Measurements from ENCODE around the gene MAP3K6.
A peak's percentile ranks its signal among the peaks of the same experiment; 100 is the strongest.

The MAP3K6 gene

DNA sequence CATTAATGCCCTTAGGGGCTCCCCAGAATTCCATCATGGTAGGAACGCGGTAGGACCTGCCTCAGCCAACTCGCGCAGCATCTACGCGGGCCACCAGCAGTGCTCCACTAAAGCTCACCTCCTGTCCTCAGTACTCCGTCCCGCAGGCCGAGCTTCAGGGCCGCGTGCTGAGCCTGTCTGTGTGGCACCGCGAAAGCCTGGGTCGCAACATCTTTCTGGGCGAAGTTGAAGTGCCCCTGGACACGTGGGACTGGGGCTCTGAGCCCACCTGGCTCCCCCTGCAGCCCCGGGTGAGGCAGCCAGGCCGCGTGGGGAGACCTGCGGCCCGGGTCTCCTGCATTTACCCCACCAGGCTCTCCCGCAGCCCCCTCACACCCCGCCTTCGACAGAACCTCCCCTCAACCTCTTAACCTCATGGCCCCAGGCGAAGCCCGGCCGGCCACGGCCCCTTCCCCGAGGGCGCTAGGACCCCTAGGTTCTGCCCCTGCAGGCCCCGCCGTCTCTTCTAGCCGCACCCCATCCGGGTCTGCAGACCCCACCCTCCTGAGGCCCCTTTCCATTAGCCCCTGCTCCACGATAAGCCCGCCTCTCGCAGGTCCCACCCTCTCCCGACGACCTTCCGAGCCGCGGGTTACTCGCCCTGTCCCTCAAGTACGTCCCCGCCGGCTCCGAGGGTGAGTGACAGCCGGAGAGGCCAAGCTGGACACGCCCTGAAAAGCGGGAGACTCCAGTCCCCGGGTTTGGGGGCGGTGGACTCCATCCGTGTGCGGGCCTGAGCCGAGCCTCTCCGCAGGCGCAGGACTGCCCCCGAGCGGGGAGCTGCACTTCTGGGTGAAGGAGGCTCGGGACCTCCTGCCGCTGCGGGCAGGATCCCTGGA lies 15.9 kb downstream of the MAP3K6 start:
- in situ Hi-C loops (cut with HindIII; ENCODE audit: low sequenced_read_pairs): no loop called here
- H3K4me3 ChIP-seq (ENCODE audit: low read depth, low read length): no peak overlapping the region
- no peak for TF ChIP-seq CTCF (IDR thresholded peaks at IDR 0.05; ENCODE audit: low read depth, low read length, missing control alignments)

GRCh38 chr1:27349784-27350662 lies 16.7 kb downstream of the MAP3K6 start:
- H3K4me3 ChIP-seq (ENCODE audit: low read depth, low read length): peak overlapping the region; percentile 34
- DNase-seq (ENCODE audit: low read depth): no peak
- in situ Hi-C loops (cut with HindIII; ENCODE audit: low sequenced_read_pairs): no loop called here
- TF ChIP-seq CTCF (IDR thresholded peaks at IDR 0.05; ENCODE audit: low read depth, low read length, missing control alignments): no peak

More for the DNA sequence above, 15.9 kb downstream of the MAP3K6 start:
- no peak for DNase-seq (ENCODE audit: low read depth)

DNA sequence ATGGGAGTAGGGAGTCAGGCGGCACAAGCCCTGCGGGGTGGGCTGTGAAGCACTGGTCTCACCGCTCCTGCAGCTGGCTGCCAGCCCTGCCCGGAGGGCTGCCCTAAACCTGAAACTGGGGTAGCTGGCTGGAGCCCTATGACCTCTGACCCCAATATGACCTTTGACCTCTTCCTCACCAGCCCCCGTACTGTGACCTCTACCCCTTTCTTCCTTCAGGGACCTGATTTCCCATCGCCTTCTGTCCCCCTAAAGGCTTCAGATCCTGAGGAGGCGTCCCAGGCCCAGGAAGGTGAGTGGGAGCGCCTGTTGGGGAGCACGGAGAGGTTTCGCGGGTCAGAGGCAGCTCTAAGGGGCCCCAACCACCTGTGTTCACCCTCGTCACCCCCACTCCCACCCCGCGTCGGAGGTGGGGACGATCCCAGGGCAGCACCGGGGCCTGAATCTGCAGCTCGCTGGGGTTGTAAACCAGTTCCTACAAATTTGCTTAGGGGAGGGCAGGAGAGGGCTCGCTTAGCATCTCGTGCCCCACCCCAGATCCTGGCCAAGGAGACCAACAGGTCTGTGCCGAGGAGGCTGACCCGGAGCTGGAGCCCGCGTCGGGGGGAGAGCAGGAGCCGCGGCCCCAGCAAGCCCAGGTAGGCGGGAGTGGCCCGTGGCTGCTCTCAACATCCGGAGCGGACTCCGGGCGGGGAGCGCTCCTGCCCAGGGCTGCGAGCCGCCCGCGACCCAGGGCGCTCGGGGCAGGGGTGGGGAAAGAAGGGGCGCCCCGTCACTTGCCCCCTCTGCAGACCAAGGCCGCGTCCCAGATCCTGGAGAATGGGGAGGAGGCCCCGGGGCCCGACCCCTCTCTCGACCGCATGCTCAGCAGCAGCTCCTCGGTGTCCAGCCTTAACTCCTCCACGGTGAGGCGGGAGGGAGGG lies 17.6 kb downstream of the MAP3K6 start:
- TF ChIP-seq CTCF (IDR thresholded peaks at IDR 0.05; ENCODE audit: low read depth, low read length, missing control alignments): no peak
- in situ Hi-C loops (cut with HindIII; ENCODE audit: low sequenced_read_pairs): no loop called here
- peak overlapping the region; percentile 34 for H3K4me3 ChIP-seq (ENCODE audit: low read depth, low read length)
- DNase-seq (ENCODE audit: low read depth): no peak

- in situ Hi-C loops (cut with HindIII; ENCODE audit: low sequenced_read_pairs): no loop called here
- no peak for DNase-seq (ENCODE audit: low read depth)
- no peak for TF ChIP-seq CTCF (IDR thresholded peaks at IDR 0.05; ENCODE audit: low read depth, low read length, missing control alignments)
- H3K4me3 ChIP-seq (ENCODE audit: low read depth, low read length): no peak overlapping the region
Observed at GRCh38 chr1:27346991-27347624, 19.7 kb downstream of the MAP3K6 start.

- no peak for TF ChIP-seq CTCF (IDR thresholded peaks at IDR 0.05; ENCODE audit: low read depth, low read length, missing control alignments)
Observed at GRCh38 chr1:27346357-27346756, 20.4 kb downstream of the MAP3K6 start.

More at GRCh38 chr1:27346357-27346756, 20.4 kb downstream of the MAP3K6 start:
- in situ Hi-C loops (cut with HindIII; ENCODE audit: low sequenced_read_pairs): no loop called here
- H3K4me3 ChIP-seq (ENCODE audit: low read depth, low read length): no peak overlapping the region
- no peak for DNase-seq (ENCODE audit: low read depth)
